NCI-H128 (cell line): ENCODE measurements around the gene HS3ST3B1.

ENCODE experiments used
- DNase-seq: peaks from one replicate; lab custom pipeline; 2025; ENCODE audit not compliant: unreplicated experiment; lab: John Stamatoyannopoulos, UW

HS3ST3B1 gene

DNA sequence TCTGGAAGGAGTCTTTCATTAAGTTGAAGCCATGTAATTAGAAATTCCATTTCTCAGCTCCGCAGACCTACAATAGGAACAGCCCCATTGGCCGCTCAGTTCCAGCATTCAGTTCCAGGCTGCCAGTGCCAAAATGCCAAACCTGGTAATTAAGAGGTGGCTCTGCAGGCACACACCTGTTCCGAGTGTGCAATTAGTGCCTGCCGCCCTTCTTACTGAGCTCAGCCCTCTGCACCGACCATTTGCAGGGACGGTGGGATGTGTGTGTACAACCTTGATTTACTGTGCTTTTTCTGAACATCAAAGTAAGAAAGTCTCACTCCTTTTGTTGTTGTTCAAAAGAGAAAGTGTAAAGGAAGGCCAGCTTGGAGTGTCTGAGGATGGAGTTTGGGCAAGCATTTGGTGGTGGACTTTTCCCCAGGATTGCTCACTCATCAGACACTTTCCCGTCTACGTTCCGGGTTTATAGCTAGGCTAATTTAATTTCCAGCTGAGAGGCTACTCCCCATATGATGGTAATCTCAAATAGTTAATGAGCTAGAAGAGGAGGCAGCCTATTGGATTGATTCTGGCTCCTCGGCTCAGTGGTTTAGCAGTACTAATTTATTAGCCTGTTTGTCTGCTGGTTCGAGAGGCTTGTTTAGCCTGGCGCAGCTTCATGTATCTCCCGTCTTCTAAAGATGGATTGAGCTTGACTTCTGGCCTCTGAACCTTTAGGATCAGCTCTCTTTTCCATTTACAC is 20.0 kb downstream of the HS3ST3B1 start:
- no peak for DNase-seq

DNA sequence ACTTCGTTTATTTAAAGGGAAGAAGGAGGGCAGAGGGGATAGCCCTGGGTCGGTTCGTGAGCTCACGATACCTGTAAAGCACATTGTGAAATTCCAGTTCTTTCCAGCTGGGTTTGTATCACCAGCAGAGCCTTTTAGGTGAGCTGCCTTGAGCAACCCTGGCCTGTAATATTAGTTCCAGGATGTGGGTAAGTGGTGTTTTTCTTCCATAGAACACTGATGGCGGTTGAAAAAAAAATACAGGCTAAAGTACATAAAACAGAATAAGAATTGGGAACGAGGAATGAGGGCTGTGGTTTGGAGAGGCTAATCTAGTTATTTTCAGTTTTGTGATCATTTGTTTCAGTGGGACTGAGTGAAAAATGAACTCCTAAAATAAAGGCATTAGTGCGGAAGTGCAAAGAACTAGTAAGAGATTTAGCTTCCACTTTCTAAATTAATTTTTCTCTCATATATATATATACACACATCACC is 20.6 kb downstream of the HS3ST3B1 start:
- no peak for DNase-seq

GRCh38 chr17:14321980-14322776 is 21.3 kb downstream of the HS3ST3B1 start:
- no peak for DNase-seq

DNA sequence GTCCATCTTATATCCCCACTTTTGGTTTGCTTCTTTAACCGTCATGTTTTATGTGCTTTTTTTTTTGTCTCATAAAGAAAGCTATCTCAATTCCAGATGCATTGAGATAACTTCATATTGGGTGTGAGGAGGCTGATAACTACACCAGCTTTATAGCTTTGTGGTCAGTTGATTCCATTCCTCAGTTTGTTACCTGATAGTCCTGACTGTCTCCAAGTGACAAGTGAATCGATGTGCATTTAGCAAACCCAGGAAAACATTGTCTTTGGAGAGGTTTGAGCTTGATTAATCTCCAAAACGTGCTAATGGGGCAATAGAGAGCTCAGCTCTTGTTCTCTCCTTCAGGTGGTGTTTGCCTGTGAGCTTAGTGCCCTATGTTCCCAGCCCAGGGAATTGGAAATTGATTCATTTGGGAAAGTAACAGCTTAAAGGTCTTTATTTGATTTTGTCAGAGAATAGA is 22.7 kb downstream of the HS3ST3B1 start:
- DNase-seq = no peak

GRCh38 chr17:14325618-14326167 is 24.8 kb downstream of the HS3ST3B1 start:
- no peak for DNase-seq

DNA sequence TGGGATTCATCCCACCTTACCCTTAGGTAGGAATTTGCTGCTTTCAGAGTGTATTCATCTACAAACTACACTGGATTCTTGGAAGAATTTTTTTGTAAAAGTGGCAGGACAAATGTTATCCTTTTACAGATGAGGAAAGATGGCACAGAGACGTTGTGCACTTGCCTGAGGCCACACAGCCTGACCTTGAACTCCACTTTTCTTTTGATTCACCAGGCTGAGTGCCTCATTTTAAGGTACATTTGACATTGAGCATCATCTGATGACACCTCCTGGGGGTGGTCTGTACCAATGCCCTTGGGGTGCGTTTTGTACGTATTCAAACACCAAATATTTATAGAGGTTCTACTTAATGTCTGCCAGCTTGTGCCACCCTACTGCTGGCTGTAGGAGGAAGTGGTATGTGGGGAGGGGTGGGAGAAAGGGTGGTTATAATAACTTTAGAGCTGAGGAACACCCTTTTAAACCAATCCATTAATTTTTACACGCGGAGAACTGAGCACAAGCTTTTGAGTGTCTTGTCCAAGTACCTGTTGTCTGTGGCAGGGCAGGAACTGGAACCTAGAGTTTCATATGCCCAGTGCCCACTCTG is 29.1 kb downstream of the HS3ST3B1 start:
- no peak for DNase-seq

DNA sequence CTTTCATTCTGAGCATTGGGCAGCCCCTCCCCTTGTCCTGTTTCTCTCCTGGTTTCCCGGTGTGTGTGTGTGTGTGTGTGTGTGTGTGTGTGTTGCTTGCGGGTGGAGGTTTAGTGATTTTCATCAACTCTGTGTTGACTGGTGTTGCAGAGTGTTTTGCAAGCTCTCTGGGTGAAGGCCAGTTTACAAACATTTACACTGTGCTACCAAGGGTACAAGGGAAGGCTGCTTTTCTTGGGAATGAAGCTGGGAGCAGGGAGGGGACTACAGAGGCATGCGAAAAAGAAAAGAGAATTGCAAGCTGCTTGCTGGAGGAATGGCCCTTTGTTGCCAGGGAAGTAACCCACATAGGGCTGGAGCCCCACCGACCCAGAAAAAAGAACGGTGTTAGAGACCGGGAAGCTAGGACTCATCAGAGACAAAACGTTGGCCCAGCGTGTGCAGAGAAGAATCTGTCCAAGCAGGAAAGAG is 29.6 kb downstream of the HS3ST3B1 start:
- DNase-seq = no peak

DNA sequence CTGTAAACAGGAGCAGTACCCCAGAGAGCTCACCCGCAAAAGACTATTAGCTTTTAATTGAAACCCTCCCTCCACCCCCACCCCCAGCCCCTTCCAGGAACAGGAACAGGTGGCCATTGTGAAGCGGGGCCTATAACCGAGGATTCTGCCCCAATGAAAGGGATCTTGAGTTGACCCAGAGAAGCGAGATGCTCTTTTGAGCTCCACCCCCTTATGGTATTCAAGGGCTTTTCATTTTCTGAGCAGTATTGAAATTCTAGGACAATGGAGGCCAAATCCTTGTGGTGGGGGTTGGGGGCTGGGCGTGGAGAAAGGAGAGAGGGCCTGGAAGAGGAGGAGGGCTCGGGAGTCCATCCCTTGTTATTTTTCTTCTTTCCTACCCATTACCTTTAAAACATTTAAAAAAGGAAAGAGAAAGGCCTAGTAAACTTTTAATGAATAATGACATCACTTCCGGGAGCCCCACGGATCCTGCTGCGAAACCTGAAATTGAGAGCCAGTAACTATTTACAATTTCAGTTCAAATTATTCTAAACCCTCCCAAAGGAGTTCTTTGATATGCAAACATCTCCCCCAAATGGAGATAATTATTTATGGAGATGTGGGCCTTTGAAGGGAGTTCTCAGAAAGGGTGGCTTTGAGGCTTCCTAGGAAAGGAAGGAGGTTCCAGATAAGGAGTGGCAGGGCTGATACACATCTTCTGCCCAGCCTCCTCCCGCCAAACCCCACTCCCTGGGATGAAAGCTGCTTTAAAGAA is 30.5 kb downstream of the HS3ST3B1 start:
- DNase-seq = no peak

DNA sequence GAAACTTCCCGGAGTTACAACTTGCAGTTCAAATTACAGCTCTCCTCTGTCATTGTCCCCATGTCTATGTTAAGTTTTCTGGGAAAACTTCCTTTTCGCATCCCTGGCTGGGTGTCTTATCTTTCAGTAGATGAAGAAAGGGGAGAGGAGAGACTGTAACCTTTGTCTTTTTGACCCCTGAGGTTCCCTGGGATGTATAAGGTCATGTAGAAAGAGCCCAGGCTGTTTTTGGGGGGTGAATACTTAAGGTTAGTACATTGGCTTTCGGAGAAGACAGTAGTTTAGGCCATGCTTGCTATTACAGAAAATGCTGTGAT is 31.1 kb downstream of the HS3ST3B1 start:
- no peak for DNase-seq

- no peak for DNase-seq
Measured at GRCh38 chr17:14332331-14332730, 31.4 kb downstream of the HS3ST3B1 start.

DNA sequence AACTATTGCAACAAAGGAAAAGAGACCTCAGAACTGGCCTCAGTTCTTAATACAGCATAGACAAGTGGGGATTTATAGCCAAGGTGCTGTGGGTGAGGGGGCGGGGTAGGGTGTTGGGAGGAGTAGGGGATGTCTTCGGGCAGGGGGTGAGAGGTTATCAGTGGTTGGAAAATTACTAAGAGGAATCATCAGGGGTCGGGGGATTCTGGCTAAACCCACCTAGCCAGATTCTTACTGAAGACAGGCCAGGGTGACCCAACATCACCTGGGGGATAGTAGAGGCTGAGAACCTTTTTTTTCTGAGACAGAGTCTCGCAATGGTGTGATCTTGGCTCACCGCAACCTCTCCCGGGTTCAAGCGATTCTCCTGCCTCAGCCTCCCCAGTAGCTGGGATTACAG is 32.6 kb downstream of the HS3ST3B1 start:
- no peak for DNase-seq

GRCh38 chr17:14334276-14334840 is 33.5 kb downstream of the HS3ST3B1 start:
- DNase-seq = no peak

DNA sequence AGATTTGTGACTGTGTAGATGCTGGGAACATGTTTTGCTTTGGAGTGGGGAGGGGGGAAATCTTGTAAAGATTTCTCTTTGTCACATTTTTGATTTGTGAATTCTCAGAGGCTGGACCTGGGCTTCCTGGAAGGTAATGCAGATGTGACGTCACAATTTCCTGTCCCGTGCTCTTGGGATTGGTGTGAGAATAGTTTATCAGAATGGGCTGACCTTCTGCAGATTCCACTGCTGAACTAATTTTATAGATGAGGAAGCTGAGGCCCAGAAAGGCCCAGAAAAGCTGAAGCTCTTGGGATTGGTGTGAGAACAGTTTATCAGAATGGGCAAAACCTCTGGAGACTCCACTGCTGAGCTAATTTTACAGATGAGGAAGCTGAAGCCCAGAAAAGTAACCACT is 34.0 kb downstream of the HS3ST3B1 start:
- DNase-seq = no peak

GRCh38 chr17:14336418-14336817 is 35.5 kb downstream of the HS3ST3B1 start:
- no peak for DNase-seq

- no peak for DNase-seq
Measured at GRCh38 chr17:14337596-14338079, 36.8 kb downstream of the HS3ST3B1 start.

GRCh38 chr17:14340857-14341754 is 40.2 kb downstream of the HS3ST3B1 start:
- no peak for DNase-seq

DNA sequence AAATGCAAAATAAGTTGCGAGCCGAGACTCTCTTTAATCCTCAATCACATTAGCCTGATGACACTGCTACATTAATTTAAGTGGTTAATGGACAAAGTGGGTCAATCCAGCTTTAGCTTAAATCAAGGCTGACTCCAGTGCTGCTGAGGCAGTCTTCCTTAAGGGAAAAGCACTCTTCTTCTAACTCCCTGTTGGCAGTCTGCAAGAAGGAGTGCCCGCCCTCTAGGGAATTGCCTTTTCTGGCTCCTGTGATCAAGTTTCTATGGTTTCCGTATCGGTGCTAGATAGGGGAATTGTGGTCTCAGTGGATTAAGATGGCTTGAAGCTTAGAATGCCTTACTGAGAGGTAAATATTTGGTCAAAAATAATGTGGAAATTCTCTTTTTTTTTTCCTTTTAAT is 41.0 kb downstream of the HS3ST3B1 start:
- DNase-seq = no peak

GRCh38 chr17:14346801-14347200 is 45.9 kb downstream of the HS3ST3B1 start:
- no peak for DNase-seq

GRCh38 chr17:14351493-14351892 is 50.6 kb downstream of the HS3ST3B1 start:
- no peak for DNase-seq
